ENCODE data around the gene METTL26.

- TF ChIP-seq CTCF (conservative IDR thresholded peaks at IDR 0.05; ENCODE audit: low read length) (no peak), EZH2phosphoT487 (IDR thresholded peaks at IDR 0.05; ENCODE audit: borderline replicate concordance) (no peak)
Measured at GRCh38 chr16:633336-634050, 2.6 kb downstream of the METTL26 start.

All from Loucy (cell line).